T47D (cell line): ENCODE measurements around the gene ABHD2.

Experiments
- DNase-seq, 2 experiments: peaks; one replicate each; pipeline versions ENCODE4 v3.0.0 to v3.0.0-alpha.2; 2011 to 2012; ENCODE audit warnings: low read depth in 1 of 2, low spot score in 1 of 2
- JUND ChIP-seq: IDR thresholded peaks from 2 replicates; pipeline ENCODE4 v1.6.1; 2012; ENCODE audit warnings: low read depth
- in situ Hi-C: cut with HindIII; loops from 2 replicates; pipeline ENCODE4 v1.10.0; 2016; ENCODE audit warnings: low sequenced_read_pairs, low pct_unique_long_range_greater_than_20kb

ABHD2 gene

GRCh38 chr15:89096664-89097063 lies 8.4 kb downstream of the ABHD2 start:
- in situ Hi-C loops = no loop called here
- DNase-seq = no peak
- TF ChIP-seq JUND = no peak

GRCh38 chr15:89097313-89097712 lies 9.1 kb downstream of the ABHD2 start:
- no peak for DNase-seq
- TF ChIP-seq JUND = no peak
- in situ Hi-C loops = no loop called here

GRCh38 chr15:89098281-89098680 lies 10.0 kb downstream of the ABHD2 start:
- in situ Hi-C loops = no loop called here
- no peak for DNase-seq
- no peak for TF ChIP-seq JUND

GRCh38 chr15:89099968-89100367 lies 11.7 kb downstream of the ABHD2 start:
- in situ Hi-C loops = no loop called here
- no peak for DNase-seq
- no peak for TF ChIP-seq JUND

GRCh38 chr15:89101302-89102193 lies 13.3 kb downstream of the ABHD2 start:
- DNase-seq = no peak
- TF ChIP-seq JUND = no peak
- in situ Hi-C loops = no loop called here

- TF ChIP-seq JUND = no peak
- in situ Hi-C loops = no loop called here
- no peak for DNase-seq
Observed at GRCh38 chr15:89103481-89104171, 15.4 kb downstream of the ABHD2 start.

- in situ Hi-C loops = no loop called here
- TF ChIP-seq JUND = no peak
- DNase-seq = no peak
Observed at GRCh38 chr15:89104172-89104564, 15.9 kb downstream of the ABHD2 start.

- no peak for TF ChIP-seq JUND
- in situ Hi-C loops = no loop called here
- DNase-seq = no peak
Observed at GRCh38 chr15:89105147-89105546, 16.9 kb downstream of the ABHD2 start.

GRCh38 chr15:89106200-89106599 lies 17.9 kb downstream of the ABHD2 start:
- no peak for TF ChIP-seq JUND
- in situ Hi-C loops = no loop called here
- DNase-seq = no peak

- in situ Hi-C loops = no loop called here
- no peak for TF ChIP-seq JUND
- DNase-seq = peak in 1 of 2 experiments; percentile 64
Observed at GRCh38 chr15:89107984-89108383, 19.7 kb downstream of the ABHD2 start.

GRCh38 chr15:89108835-89109234 lies 20.6 kb downstream of the ABHD2 start:
- in situ Hi-C loops = no loop called here
- TF ChIP-seq JUND = no peak
- no peak for DNase-seq

- TF ChIP-seq JUND = no peak
- DNase-seq = no peak
- in situ Hi-C loops = no loop called here
Observed at GRCh38 chr15:89109238-89109637, 21.0 kb downstream of the ABHD2 start.

- in situ Hi-C loops = no loop called here
- no peak for TF ChIP-seq JUND
- DNase-seq = no peak
Observed at GRCh38 chr15:89110060-89110459, 21.8 kb downstream of the ABHD2 start.
